SH-SY5Y (cell line): ENCODE measurements around the gene MASP2.

Source experiments
- GATA2 ChIP-seq: IDR thresholded peaks from 2 replicates; pipeline ENCODE4 v1.6.1; 2011; ENCODE audit warnings: mild to moderate bottlenecking, low read depth, low read length
- GATA3 ChIP-seq: IDR thresholded peaks from 2 replicates; pipeline ENCODE4 v1.6.1; 2011; ENCODE audit warnings: low read depth, mild to moderate bottlenecking, low read length, moderate library complexity

DNA sequence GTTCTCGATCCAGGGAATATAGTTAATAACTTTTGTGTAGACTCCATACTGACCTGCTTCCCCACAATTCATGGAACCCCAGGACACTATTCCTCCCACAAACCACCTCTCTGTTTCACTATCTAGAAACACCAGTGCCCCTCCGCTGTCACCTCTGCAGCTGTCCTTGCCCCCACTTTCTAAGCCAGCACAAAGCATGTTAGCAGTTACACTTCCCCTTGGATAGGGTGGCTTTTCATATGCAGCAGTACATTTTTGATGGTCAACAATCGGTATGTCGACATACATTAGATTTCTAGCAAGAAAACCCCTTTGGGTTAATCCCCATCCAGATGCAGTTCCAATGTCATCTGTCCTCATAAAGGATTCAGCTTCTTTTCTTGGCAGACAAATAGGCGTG, 20.1 kb downstream of the MASP2 start:
- TF ChIP-seq GATA3 (no peak), GATA2 (no peak)
